AG09309 (cell line): ENCODE results near the gene FAM83D.

Source experiments
- DNase-seq: peaks from one replicate; pipeline ENCODE4 v3.0.0-alpha.2; 2010; ENCODE audit warnings: low read depth
- H3K4me3 ChIP-seq: 2 replicates; pipeline ENCODE4 v1.5.1; 2011; ENCODE audit warnings: mild to moderate bottlenecking, low read depth, low read length, moderate library complexity; ENCODE audit not compliant: control insufficient read depth
- TF ChIP-seq, protein P1 (sequence below): IDR thresholded peaks from 2 replicates; pipeline ENCODE4 v1.5.1; 2011; ENCODE audit warnings: mild to moderate bottlenecking, low read depth, low read length, inconsistent platforms; ENCODE audit not compliant: insufficient read depth, control insufficient read depth; ENCODE audit errors: missing control alignments

Gene FAM83D

DNA sequence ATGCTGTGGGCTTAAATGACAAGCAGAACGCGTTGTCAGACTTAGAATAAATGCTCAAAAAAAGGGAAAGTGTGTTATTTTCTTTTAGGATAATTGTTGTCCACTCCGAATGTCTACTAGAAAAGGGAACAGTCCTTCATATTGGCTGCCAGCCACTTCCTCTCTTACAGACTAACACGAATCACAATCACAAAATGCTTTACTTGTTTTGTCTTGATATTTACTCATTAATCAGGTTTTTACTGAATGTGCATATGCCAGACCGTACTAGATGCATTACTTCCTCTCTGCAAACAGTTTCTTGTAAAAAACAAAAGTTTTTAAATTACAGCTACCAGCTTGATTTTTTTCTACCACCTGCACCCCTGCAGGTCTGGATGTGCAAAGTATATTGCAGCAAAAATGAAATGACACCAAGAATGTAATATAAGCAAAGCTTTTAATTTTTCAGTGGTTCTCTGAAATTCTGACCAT lies 36.7 kb downstream of the FAM83D start:
- H3K4me3 ChIP-seq: peak overlapping the region; percentile 88
- TF ChIP-seq, protein P1, sequence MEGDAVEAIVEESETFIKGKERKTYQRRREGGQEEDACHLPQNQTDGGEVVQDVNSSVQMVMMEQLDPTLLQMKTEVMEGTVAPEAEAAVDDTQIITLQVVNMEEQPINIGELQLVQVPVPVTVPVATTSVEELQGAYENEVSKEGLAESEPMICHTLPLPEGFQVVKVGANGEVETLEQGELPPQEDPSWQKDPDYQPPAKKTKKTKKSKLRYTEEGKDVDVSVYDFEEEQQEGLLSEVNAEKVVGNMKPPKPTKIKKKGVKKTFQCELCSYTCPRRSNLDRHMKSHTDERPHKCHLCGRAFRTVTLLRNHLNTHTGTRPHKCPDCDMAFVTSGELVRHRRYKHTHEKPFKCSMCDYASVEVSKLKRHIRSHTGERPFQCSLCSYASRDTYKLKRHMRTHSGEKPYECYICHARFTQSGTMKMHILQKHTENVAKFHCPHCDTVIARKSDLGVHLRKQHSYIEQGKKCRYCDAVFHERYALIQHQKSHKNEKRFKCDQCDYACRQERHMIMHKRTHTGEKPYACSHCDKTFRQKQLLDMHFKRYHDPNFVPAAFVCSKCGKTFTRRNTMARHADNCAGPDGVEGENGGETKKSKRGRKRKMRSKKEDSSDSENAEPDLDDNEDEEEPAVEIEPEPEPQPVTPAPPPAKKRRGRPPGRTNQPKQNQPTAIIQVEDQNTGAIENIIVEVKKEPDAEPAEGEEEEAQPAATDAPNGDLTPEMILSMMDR: no peak
- no peak for DNase-seq

DNA sequence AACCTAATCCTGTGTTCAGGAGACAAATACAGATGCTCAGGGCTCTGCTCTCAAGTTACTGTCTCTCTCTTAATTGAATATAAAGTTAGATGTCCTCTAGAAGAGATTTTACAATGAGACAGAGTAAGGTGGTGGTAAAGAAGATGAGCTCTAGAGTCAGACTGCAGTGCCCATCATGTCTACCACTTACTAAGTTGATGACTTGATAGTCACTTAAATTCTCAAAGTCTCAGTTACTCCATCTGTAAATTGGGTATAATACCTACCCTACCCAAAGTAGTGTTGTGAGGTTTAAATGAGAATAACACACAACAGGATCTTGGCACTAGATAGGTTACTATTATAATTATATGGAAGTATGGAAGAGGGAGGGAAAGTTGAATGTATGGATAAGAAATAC lies 37.5 kb downstream of the FAM83D start:
- no peak overlapping the region for H3K4me3 ChIP-seq
- TF ChIP-seq, protein P1: no peak

DNA sequence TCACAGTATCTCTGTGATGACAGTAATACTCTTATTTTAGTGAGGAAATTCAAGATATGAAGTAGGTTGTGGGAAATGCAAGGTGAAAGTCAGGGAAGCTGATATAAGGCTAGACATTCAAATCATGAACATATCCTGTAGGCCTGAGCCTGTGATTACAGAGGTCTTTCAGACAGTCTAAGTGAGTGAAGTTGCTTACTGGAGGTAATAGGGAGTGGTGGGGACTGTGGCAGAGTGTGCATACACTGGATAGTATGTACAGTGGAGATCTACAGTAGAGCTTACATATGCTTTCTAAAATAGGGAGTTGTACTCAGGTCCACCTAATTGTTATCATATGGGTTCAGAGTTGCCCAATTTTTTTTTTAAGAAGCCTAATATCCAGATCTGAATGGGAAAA lies 39.0 kb downstream of the FAM83D start:
- TF ChIP-seq, protein P1: no peak
- H3K4me3 ChIP-seq: no peak overlapping the region
- DNase-seq: no peak

More for the DNA sequence above, 37.5 kb downstream of the FAM83D start:
- DNase-seq: no peak

DNA sequence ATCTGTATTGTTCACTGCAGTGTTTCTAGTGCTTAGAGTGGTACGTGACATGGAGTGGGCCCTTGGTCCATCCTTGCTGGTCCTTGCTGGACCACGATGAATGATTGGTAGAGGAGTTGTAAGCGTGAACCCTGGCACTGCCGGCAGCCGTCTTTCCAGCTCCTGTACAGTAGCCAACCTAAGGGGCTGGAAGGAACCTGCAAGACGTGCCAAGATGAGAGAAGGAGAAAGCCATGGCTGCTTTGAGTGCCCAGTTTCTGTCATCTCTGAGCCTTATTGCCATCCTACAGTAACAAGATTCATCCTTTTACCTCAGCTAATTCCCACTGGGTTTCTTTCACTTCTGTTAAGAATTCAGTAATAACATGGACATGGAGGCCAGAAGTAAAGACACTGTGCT lies 41.9 kb downstream of the FAM83D start:
- TF ChIP-seq, protein P1: no peak
- no peak overlapping the region for H3K4me3 ChIP-seq
- DNase-seq: no peak

GRCh38 chr20:38969708-38970107 lies 43.5 kb downstream of the FAM83D start:
- no peak overlapping the region for H3K4me3 ChIP-seq
- TF ChIP-seq, protein P1: no peak
- DNase-seq: no peak

GRCh38 chr20:38970302-38970701 lies 44.1 kb downstream of the FAM83D start:
- peak; percentile 69 for DNase-seq
- TF ChIP-seq, protein P1: no peak
- no peak overlapping the region for H3K4me3 ChIP-seq

DNA sequence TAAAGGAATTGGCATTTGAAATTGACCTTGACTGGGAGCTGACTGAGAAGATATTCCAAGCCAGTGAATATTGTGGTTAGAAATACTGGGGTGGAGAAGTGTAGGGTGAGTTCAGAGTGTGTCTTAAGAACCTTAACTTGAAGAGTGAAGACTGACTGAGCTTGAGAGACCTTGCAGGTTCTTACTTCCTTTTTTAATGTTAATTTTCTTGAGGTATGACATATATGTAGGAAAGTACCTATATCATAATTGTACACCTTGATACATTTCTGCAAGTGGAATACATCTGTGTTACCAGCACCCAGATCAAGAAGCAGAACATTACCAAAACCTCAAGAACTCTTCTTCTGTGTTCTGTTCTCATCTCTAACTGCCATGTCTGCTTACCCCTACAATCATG lies 46.9 kb downstream of the FAM83D start:
- TF ChIP-seq, protein P1: no peak
- no peak overlapping the region for H3K4me3 ChIP-seq
- no peak for DNase-seq
